ENCODE measurements around the gene IL20RB.
A peak's percentile ranks its signal among the peaks of the same experiment; 100 is the strongest.
"Not testable (repeated sequence)": the region's sequence is repeated elsewhere in the genome, so short reads cannot be mapped to it uniquely, and the experiment has no call there.

IL20RB gene

GRCh38 chr3:137008131-137008530 is 50.3 kb downstream of the IL20RB start:
- in situ Hi-C loops (cut with HindIII; ENCODE audit: low sequenced_read_pairs) = no loop called here

GRCh38 chr3:137008976-137009375 is 51.2 kb downstream of the IL20RB start:
- no peak overlapping the region for H3K4me3 ChIP-seq (ENCODE audit: low read depth, low read length)
- no peak for DNase-seq (ENCODE audit: low read depth)
- in situ Hi-C loops (cut with HindIII; ENCODE audit: low sequenced_read_pairs) = no loop called here
- no peak for TF ChIP-seq CTCF (IDR thresholded peaks at IDR 0.05; ENCODE audit: low read depth, low read length, missing control alignments)

More at GRCh38 chr3:137008131-137008530, 50.3 kb downstream of the IL20RB start:
- no peak for DNase-seq (ENCODE audit: low read depth)
- no peak overlapping the region for H3K4me3 ChIP-seq (ENCODE audit: low read depth, low read length)
- TF ChIP-seq CTCF (IDR thresholded peaks at IDR 0.05; ENCODE audit: low read depth, low read length, missing control alignments) = no peak

- no peak overlapping the region for H3K4me3 ChIP-seq (ENCODE audit: low read depth, low read length)
- no peak for DNase-seq (ENCODE audit: low read depth)
- TF ChIP-seq CTCF (IDR thresholded peaks at IDR 0.05; ENCODE audit: low read depth, low read length, missing control alignments) = no peak
- in situ Hi-C loops (cut with HindIII; ENCODE audit: low sequenced_read_pairs) = loop anchor here (10.0 kb wide), 1 partner anchor 255 kb away; the partner anchor contains the start of gene STAG1
Measured at GRCh38 chr3:137010137-137010536, 52.4 kb downstream of the IL20RB start.

- no peak for DNase-seq (ENCODE audit: low read depth)
- no peak for TF ChIP-seq CTCF (IDR thresholded peaks at IDR 0.05; ENCODE audit: low read depth, low read length, missing control alignments)
- H3K4me3 ChIP-seq (ENCODE audit: low read depth, low read length) = no peak overlapping the region
- in situ Hi-C loops (cut with HindIII; ENCODE audit: low sequenced_read_pairs) = loop anchor here (10.0 kb wide), 1 partner anchor 256 kb away; the partner anchor contains the start of gene STAG1
Measured at GRCh38 chr3:137011153-137011552, 53.4 kb downstream of the IL20RB start.

GRCh38 chr3:137012097-137012501 is 54.3 kb downstream of the IL20RB start:
- in situ Hi-C loops (cut with HindIII; ENCODE audit: low sequenced_read_pairs) = loop anchor here (10.0 kb wide), 1 partner anchor 257 kb away; the partner anchor contains the start of gene STAG1
- DNase-seq (ENCODE audit: low read depth) = no peak
- no peak overlapping the region for H3K4me3 ChIP-seq (ENCODE audit: low read depth, low read length)
- TF ChIP-seq CTCF (IDR thresholded peaks at IDR 0.05; ENCODE audit: low read depth, low read length, missing control alignments) = no peak

- peak; percentile 76 for TF ChIP-seq CTCF (IDR thresholded peaks at IDR 0.05; ENCODE audit: low read depth, low read length, missing control alignments)
- in situ Hi-C loops (cut with HindIII; ENCODE audit: low sequenced_read_pairs) = loop anchor here (10.0 kb wide), 1 partner anchor 259 kb away; the partner anchor contains the start of gene STAG1
- peak; percentile 78 for DNase-seq (ENCODE audit: low read depth)
- peak overlapping the region; percentile 35 for H3K4me3 ChIP-seq (ENCODE audit: low read depth, low read length)
Measured at GRCh38 chr3:137013951-137014688, 56.3 kb downstream of the IL20RB start.

- in situ Hi-C loops (cut with HindIII; ENCODE audit: low sequenced_read_pairs) = loop anchor here (10.0 kb wide), 1 partner anchor 263 kb away; the partner anchor contains the start of gene STAG1
Measured at GRCh38 chr3:137017316-137017715, 59.5 kb downstream of the IL20RB start.

More at GRCh38 chr3:137017316-137017715, 59.5 kb downstream of the IL20RB start:
- H3K4me3 ChIP-seq (ENCODE audit: low read depth, low read length); DNase-seq (ENCODE audit: low read depth): not testable (repeated sequence)

Data from astrocyte of the cerebellum (primary cell).